OCI-M2 (cell line): ENCODE results near the gene HEXA.

Source experiments
- DNase-seq: peaks from one replicate; lab custom pipeline; 2025; ENCODE audit not compliant: unreplicated experiment; lab: John Stamatoyannopoulos, UW

The HEXA gene

DNA sequence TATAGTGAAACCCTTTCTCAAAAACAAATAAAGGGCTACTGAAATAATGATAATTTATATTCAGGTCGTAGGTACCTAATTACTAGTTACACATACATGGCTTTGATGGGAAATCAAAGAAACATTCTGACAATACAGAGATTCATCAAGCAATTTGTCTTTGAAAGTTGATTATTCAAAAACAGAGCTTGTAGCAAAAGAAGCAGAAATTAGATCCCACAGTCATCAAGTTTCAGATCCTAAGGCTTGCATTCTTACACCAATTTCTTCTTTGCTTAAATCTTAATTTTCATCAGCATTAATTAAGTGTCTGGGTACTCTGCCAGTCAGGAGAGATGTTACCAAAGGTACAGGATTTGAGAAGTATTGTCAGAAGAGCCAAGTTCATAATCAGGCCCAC lies 1.5 kb upstream of the HEXA start:
- DNase-seq = no peak

- DNase-seq = no peak
Measured at GRCh38 chr15:72375501-72375845, 341 bp downstream of the HEXA start.

GRCh38 chr15:72372361-72372760 lies 3.5 kb downstream of the HEXA start:
- no peak for DNase-seq

- no peak for DNase-seq
Measured at GRCh38 chr15:72369964-72370363, 5.8 kb downstream of the HEXA start.

GRCh38 chr15:72368899-72369298 lies 6.9 kb downstream of the HEXA start:
- DNase-seq = no peak

DNA sequence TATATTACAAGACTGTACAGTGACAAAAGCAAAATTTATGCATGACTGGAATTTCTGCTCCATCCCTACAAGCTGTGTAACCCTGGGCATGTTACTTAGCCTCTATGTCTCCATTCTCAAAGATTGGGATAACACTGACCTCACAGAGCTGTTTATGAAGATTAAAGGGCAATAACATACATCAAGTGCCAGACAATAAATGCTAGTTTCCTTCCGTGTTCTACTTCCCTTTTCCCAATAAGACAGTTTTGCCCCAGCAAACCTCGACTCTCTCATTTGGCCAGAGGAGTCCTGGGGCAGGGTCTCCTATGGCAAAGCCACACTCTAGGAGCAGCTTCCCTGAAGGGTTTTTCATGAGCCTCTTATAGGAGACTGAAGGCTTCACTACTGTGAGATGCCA lies 7.5 kb downstream of the HEXA start:
- no peak for DNase-seq

GRCh38 chr15:72365844-72366243 lies 10.0 kb downstream of the HEXA start:
- no peak for DNase-seq

GRCh38 chr15:72361176-72361575 lies 14.6 kb downstream of the HEXA start:
- no peak for DNase-seq

DNA sequence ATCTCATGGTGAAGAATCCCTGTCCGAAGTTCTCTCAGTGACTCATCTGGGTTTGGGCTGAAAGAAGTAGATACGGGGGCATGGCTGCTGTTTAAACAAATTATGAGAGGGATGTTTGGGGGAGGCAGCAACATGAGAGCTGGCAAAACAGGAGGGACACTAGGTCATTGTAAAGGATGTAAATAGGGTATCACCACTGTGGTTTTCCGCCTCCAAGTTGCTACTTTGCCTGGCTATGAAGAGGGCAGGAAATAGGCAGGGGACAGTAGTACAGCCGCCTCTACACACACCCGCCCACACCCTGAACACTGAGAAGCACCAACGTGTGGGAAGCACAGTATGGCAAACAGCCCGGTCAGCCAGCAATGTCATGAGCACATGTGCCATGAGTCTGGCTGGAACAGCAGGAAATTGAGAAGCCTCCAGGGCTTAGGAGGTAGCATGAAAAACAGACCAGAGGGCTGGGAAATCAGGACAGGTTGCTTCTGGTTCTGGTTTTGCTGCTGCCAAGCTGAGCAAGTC lies 17.1 kb downstream of the HEXA start:
- DNase-seq = no peak

DNA sequence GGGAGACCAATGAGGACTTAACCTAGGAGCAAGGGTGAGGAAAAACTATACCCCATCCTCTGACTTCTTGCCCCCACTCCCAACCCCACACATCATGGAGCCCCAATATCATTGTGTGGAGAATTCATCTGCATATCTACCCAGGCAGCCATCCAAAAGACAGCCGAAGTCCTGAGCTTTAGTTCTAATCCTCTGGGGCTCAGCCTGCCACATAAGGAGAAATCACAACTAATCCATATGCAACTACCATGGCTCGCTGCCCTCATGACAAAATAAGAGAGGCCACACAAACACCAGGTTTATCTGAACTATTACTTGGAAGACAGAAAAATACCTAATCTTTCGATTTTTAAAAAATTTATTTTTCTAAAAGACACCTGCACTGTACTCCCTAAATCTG lies 17.7 kb downstream of the HEXA start:
- no peak for DNase-seq

GRCh38 chr15:72354496-72354895 lies 21.3 kb downstream of the HEXA start:
- DNase-seq = no peak

DNA sequence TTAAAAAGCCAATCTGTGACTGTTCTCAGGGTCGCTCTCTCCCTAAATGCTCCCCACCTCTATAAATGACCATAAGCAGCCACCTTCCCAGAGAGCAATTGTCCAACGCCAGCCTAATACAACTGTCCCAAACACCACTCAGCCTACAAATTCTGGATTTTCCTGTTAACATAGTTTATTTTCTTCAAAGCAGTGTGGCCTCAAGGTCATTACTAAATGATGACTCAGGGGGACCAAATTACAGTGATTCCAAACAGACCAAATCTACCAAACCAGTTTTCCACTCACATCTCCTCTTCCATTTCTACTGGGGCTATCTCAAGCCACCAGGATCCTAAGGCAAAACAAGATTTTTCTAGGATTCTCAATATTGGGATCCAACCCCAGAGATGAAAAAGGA lies 22.5 kb downstream of the HEXA start:
- no peak for DNase-seq

DNA sequence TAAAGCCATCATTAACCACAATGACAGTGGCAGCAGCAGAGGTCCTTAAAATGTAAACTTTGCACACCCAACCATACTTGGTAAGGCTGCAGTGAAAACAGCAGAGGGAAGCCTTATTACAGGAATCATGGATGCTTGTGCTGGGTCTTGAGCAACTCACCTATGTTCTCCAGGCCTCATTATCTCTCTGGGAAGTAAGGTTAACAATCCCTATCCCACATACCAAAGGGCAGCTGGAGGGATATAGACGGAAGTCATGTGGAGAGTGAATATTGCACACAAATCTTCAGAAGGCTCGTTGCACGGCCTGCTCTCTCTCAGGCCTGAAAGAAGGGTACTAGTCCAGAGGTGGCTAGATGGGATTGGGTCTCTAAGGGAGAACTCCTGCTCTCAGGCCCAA lies 30.0 kb downstream of the HEXA start:
- no peak for DNase-seq

GRCh38 chr15:72345280-72345679 lies 30.5 kb downstream of the HEXA start:
- no peak for DNase-seq

- no peak for DNase-seq
Measured at GRCh38 chr15:72344602-72345001, 31.2 kb downstream of the HEXA start.

DNA sequence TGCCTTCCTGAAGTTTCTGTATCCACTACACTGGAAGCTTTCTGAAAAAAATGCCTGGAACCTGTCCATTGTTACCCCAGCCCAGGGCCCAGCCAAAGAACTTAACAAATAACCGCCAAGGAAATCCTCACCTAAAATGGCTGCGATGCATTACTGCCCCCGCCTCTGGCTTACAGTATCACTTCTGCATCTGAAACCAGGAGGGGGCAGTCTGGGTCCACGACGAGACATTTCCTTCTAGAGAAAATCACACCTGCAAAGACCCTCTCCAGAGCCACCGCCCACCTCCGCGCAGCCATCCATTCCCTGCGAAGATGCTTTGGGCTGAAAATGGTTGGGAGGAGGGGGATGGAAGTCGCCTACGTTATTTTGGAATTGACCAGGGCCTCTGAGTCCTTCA lies 33.4 kb downstream of the HEXA start:
- no peak for DNase-seq

DNA sequence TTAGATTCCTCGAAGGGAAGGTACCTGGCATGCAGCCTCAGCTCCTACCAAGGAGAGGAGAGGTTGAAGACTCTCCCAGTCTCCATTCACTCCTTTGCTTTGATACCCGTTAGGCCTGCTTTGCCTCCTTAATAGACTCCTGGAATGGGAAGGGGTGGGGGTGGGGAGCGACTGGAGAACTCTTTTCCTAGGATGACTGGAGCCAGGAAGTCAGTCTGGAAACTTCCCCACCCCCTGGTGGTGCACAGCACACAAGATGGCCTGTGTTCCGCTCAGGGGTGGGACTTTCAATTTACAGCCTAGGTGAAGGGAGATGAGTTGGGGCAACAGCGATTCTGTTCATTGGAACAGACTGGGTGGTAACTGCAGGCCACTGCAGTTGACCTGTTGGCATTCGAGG lies 34.5 kb downstream of the HEXA start:
- no peak for DNase-seq

DNA sequence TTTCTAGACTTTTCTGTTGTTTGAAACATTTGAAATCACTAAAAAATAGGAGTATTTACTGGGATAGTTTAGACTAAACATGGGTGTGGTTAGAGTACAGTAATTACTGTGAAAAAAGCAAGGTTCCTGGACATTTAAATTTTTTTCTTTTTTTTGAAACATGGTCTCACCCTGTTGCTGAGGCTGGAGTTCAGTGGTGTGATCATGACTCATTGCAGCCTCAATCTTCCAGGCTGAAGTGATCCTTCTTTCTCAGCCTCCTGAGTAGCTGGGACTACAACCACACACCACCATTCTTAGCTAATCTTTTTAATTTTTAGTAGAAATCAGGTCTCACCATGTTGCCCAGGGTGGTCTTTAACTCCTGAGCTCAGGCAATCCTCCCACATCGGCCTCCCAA lies 35.4 kb downstream of the HEXA start:
- no peak for DNase-seq

- no peak for DNase-seq
Measured at GRCh38 chr15:72339777-72340177, 36.0 kb downstream of the HEXA start.

DNA sequence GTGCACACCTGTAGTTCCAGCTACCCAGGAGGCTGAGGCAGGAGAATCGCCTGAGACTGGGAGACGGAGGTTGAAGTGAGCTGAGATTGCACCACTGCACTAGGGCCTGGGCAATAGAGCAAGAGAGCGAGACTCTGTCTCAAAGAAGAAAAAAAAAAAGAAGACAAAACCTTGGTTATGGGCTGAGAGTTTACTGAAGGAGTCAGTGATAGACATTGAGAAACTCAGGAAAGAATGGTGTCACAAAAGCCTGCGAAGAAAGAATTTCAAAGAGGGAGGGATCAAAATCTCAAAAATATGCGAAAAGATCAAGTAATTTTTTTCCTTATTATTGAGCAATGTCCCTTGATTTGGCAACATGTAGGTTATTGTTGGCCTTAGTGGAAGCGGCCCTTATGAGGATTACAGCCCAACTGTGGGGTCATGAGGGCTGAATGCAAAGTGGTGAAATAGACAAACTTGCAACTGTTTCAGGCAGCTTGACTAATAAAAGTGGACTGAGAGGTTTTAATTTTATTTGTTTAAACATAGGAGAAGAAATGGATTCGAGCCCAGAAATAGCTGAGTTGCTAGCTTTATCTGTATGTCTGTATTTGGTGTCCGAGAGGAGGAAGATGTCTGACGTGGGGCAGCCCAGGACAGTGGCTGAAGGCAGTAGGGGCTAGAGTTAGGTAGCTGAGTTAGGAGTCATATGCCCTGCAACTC lies 37.0 kb downstream of the HEXA start:
- DNase-seq = no peak

DNA sequence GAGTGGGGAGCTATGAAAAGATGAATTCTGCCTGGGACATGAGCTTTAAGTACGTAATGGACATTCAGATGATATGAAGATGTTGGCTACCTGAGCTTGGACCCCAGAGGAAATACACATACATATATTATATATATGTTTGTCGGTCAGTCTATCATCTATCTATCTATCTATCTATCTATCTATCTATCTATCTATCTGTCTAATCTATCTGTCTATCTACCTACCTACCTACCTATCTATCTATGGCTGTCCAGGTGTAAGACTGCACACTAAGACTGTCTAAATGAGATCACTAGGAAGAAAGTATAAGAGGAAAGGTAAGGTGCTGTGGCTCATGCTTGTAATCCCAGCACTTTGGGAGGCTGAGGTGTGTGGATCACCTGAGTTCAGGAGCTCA lies 37.7 kb downstream of the HEXA start:
- no peak for DNase-seq

DNA sequence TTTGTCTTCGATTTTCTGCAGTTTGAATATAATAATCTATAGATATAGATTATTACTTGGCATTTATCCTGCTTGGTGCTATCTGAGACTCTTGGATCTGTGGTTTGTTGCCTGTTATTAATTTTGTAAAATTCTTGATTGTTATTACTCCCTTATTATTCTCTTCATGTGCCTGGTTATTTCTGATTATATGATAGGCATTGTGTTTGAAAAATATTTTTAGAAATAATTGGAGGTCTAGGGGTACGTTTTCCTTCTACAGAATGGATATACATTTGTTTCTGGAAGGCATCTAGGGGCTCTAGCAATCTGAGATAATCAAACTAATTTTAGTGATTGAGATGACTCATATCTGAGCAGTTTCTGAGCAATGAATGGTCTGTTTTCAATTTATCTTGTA lies 41.0 kb downstream of the HEXA start:
- no peak for DNase-seq

DNA sequence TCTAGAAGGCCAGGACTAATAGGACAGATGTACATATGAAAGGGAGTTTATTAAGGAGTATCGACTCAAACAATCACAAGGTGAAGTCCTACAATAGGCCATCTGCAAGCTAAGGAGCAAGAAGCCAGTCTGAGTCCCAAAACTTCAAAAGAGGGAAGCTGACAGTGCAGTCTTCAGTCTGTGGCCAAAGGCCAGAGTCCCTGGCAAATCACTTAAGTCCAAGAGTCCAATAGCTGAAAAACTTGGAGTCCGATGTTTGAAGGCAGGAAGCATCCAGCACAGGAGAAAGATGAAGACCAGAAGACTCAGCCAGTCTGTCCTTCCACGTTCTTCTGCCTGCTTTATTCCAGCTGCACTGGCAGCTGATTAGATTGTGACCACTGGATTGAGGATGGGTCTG lies 44.8 kb downstream of the HEXA start:
- no peak for DNase-seq
